Astrocyte of the spinal cord (primary cell): ENCODE results near the gene PRR14L.
"Not testable (repeated sequence)": the region's sequence is repeated elsewhere in the genome, so short reads cannot be mapped to it uniquely, and the experiment has no call there.

Experiments used
- DNase-seq: peaks from one replicate; pipeline ENCODE4 v3.0.0; 2011; ENCODE audit warnings: low read depth, low spot score
- H3K4me3 ChIP-seq: 2 replicates; pipeline ENCODE4 v1.5.1; 2011; ENCODE audit warnings: low read depth, mild to moderate bottlenecking, low read length, moderate library complexity
- in situ Hi-C: cut with HindIII; loops from 2 replicates; pipeline ENCODE4 v1.10.0; 2017; ENCODE audit warnings: low sequenced_read_pairs
- TF ChIP-seq, protein P1 (sequence below): IDR thresholded peaks from 2 replicates; pipeline ENCODE4 v1.5.1; 2012; ENCODE audit warnings: low read depth, mild to moderate bottlenecking, low read length, inconsistent platforms

The PRR14L gene

DNA sequence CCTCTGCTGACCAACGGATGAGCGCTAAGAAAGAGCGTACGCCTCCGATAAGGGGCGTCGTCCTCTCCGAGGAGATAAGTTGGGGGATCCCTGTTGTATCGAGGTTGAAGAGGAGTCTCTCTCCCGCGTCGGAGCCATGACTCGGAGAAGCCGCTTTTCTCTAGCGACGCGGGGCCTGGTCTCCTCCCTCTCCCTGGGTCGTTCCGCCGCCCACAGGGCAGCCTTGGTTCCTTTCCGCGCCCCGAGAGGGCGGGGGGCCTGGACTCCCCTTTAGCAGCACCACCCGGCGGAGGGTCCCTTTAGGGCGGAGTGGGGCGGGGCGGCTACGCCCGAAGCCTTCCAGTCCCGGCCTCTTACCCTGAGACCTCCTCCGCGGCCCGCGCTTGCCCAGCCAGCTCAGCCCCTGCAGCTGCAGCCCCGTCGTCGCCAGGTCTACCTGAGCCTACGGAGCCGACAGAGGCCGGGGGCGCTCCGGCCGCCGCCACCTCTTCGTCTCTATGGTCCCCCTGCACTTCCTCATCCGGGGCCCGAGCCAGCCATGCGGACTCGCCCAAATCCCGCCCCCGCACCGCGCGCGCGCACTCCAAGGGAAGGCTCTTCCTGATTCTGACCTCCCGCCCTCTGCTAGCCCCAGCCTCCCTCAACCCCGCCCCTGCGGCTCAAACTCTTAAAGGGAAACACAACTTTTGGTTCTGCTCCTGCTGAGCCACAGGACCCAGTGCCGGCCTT, at the start of gene PRR14L:
Gene PRR14L (minus strand): TSS at position 497 of the 729 bp plus-strand sequence. CDS start 11,272 bp downstream, outside the sequence.
- in situ Hi-C loops, result no loop called here
- H3K4me3 ChIP-seq, result peak within 1 kb of the TSS; percentile 96
- TF ChIP-seq, protein P1, sequence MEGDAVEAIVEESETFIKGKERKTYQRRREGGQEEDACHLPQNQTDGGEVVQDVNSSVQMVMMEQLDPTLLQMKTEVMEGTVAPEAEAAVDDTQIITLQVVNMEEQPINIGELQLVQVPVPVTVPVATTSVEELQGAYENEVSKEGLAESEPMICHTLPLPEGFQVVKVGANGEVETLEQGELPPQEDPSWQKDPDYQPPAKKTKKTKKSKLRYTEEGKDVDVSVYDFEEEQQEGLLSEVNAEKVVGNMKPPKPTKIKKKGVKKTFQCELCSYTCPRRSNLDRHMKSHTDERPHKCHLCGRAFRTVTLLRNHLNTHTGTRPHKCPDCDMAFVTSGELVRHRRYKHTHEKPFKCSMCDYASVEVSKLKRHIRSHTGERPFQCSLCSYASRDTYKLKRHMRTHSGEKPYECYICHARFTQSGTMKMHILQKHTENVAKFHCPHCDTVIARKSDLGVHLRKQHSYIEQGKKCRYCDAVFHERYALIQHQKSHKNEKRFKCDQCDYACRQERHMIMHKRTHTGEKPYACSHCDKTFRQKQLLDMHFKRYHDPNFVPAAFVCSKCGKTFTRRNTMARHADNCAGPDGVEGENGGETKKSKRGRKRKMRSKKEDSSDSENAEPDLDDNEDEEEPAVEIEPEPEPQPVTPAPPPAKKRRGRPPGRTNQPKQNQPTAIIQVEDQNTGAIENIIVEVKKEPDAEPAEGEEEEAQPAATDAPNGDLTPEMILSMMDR, result peak; percentile 9
- peak; percentile 96 for DNase-seq

DNA sequence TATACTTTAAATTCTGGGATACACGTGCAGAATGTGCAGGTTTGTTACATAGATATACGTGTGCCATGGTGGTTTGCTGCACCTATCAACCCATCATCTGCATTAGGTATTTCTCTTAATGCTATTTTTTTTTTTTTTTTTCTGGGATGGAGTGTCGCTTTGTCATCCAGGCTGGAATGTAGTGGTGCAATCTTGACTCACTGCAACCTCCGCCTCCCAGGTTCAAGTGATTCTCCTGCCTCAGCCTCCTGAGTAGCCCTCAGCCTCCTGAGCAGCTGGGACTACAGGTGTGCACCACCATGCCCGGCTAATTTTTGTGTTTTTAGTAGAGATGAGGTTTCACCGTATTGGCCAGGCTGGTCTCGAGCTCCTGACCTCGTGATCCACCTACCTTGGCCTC, 49.4 kb upstream of the PRR14L start:
- H3K4me3 ChIP-seq, DNase-seq, in situ Hi-C loops: not testable (repeated sequence)

DNA sequence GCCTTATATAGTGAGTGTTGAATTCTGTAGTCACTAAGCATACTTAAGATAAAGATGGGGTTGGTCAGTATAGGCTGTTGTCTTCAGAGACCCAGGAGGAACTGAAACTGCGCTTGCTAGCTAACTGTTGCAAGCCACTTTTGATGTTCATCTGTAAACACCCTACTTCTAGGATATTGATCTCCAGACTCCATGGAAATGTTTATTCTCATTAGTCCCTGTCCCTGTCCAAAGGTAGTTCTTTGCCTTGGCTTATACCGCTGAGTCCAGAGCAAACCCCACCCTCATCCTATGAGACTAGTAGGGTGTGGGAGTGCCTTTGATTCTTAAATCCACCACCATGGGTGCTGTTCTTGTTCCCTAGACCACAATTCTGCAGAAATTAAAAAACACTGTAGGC, 40.3 kb upstream of the PRR14L start:
- in situ Hi-C loops, result no loop called here
- no peak overlapping the region for H3K4me3 ChIP-seq
- DNase-seq, result no peak
- TF ChIP-seq, protein P1, result no peak

DNA sequence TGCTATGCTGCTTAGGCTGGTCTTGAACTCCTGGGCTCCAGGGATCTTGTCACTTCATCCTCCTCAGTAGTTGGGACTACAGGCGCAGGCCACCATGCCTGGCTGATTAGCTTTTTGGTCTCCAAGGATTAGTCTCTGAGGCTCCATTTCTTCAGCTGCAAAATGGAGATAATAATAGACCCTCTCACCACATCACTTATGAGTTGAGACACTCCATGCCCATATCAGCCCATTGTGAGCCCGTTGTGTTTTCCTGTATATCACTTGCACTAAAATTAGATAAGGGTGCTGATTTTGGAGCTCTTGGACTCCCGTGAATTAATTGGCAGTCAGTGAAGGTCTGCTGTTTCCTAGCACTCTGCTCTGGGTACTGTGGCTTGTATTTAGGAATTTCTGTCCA, 39.9 kb upstream of the PRR14L start:
- no peak for DNase-seq
- TF ChIP-seq, protein P1, result no peak
- in situ Hi-C loops, result no loop called here
- no peak overlapping the region for H3K4me3 ChIP-seq

DNA sequence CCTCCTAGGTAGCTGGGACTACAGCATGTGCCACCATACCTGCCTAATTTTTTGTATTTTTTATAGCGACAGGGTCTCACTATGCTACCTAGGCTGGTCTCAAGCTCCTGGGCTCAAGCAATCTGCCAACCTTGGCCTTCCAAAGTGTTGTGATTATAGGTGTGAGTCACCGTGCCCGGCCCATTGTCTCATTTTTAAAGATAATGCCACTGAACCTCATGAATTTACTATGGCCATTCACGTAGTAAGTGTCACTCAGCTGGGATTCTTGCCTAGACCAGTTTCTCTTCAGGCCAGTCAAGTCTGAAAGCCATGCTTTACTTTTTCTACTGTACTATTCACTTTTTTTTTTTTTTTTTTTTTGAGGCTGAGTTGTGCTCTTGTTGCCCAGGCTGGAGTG, 26.3 kb upstream of the PRR14L start:
- in situ Hi-C loops, result no loop called here
- no peak for DNase-seq
- no peak overlapping the region for H3K4me3 ChIP-seq
- TF ChIP-seq, protein P1, result no peak

DNA sequence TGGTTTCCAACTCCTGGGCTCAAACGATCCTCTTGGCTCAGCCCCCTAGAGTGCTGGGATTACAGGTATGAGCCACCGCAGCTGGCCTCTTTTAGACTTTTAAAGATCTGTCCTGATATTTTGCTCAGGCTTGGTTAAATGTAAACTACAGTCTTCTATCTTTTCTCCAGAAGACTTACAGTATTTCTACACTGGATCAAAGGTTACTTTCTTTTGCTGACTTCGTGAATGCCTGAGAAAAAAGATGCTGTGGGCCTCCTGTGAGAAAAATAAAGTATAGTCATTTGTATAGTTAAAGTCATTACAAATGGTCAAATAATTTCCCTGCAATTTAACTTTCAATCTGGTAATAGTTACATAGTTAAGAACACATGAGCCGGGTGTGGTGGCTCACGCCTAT, 23.5 kb upstream of the PRR14L start:
- TF ChIP-seq, protein P1, result no peak
- in situ Hi-C loops, result no loop called here
- no peak overlapping the region for H3K4me3 ChIP-seq
- no peak for DNase-seq

DNA sequence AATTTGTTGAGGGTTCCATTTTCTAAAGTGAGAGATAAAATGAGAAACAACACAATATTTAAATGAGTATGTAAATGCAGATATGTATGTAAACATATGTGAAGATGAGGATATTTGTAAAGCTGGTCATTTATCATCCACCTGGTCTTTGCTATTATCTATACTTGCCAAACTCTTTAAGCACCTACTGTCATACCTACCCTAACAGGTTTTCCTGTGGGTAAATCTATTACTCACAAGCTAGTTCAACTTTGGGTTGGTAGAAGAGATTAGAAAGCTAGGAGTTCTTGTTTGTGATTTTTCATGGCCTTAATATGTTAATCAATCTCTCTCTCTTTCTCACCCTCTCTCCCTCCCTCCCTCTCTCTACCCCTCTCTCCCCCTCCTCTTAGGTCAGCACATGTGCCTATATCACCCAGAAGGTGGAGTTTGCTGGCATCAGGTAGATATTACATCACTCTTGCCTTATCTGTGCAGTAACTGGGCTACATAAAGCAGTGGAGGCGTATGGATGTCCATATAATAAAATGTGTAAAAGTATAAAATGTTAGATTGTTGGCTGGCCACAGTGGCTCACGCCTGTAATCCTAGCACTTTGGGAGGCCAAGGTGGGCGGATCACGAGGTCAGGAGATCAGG, 18.6 kb upstream of the PRR14L start:
- in situ Hi-C loops, result no loop called here
- no peak for DNase-seq
- TF ChIP-seq, protein P1, result no peak
- H3K4me3 ChIP-seq, result no peak overlapping the region
